GM12878 (cell line): Measurements from ENCODE around the gene SYNPR. TPM values are rescaled to one million over a fixed set of nuclear protein-coding genes. Genes with fewer than 3 reads are reported as not detected.

Experiments used
- ATAC-seq: fragments of 200-7000 bp; cut with Tn5 transposase; 3 replicates; pipeline ENCODE4 v1.9.1; 2020; ENCODE audit warnings: mild to moderate bottlenecking, moderate library complexity
- BruUV-seq: library from RNA; stranded (reverse); fragments of 400-500 nt; replicated peaks from 2 replicates; lab custom pipeline; 2021; lab: Mats Ljungman, UMichigan
- CTCF ChIA-PET: fragments of 300-600 bp; sonication (Branson Sonifier 250); formaldehyde crosslinking; extraction: SDS; loops from one replicate; lab custom pipeline; 2021; ENCODE audit warnings: inconsistent platforms; lab: Yijun Ruan, JAX
- POLR2A ChIA-PET: fragments of 350-600 bp; formaldehyde crosslinking; extraction: SDS; loops from one replicate; lab custom pipeline; 2021; ENCODE audit warnings: inconsistent platforms; lab: Charles Lee
- RAD21 ChIA-PET: fragments of 300-600 bp; sonication (Branson Sonifier 250); formaldehyde crosslinking; loops from one replicate; lab custom pipeline; 2023; ENCODE audit warnings: antibody characterized with exemption; ENCODE audit not compliant: unreplicated experiment; lab: Charles Lee
- SMC1A ChIA-PET: fragments of 300-600 bp; sonication (Branson Sonifier 250); formaldehyde crosslinking; loops from one replicate; lab custom pipeline; 2023; ENCODE audit not compliant: unreplicated experiment, uncharacterized antibody; lab: Charles Lee
- DNase-seq: peaks from one replicate; pipeline ENCODE4 v3.0.0-alpha.2; 2011; ENCODE audit warnings: low read depth, low spot score
- FAIRE-seq: peaks from 3 replicates; lab custom pipeline; 2011; peaks lifted over from hg19 to GRCh38; lab: Jason Lieb, UNC
- H2AFZ ChIP-seq: 2 replicates; pipeline ENCODE4 v1.6.0; 2011; ENCODE audit warnings: low read depth, low read length, control low read depth; ENCODE audit not compliant: control insufficient read depth
- H3K27ac ChIP-seq: 2 replicates; pipeline ENCODE4 v1.5.1; 2011; ENCODE audit warnings: control low read depth; ENCODE audit not compliant: control insufficient read depth, insufficient read depth
- H3K27me3 ChIP-seq, 2 experiments: replicated peaks in 1 of 2; 2 replicates each; pipeline versions ENCODE4 v1.6.0 to v1.6.1; 2011; ENCODE audit warnings: low read length in 1 of 2; ENCODE audit not compliant: control insufficient read depth in 2 of 2, insufficient read depth in 2 of 2
- H3K36me3 ChIP-seq, 2 experiments: 2 replicates each; pipeline ENCODE4 v1.5.1; 2011; ENCODE audit warnings: low read length in 1 of 2; ENCODE audit not compliant: control insufficient read depth in 2 of 2, insufficient read depth in 2 of 2
- H3K4me1 ChIP-seq: 2 replicates; pipeline ENCODE4 v1.6.1; 2011; ENCODE audit warnings: mild to moderate bottlenecking, low read length, moderate library complexity, mixed read lengths; ENCODE audit not compliant: control insufficient read depth, insufficient read depth
- H3K4me2 ChIP-seq: 2 replicates; pipeline ENCODE4 v1.6.0; 2011; ENCODE audit warnings: control low read depth; ENCODE audit not compliant: control insufficient read depth, insufficient read depth
- H3K4me3 ChIP-seq: fragments of 200-600 bp; sonication (generic); 2 replicates; pipeline ENCODE4 v1.5.1; 2016
- H3K79me2 ChIP-seq: 2 replicates; pipeline ENCODE4 v1.6.0; 2011; ENCODE audit warnings: low read length; ENCODE audit not compliant: control insufficient read depth, insufficient read depth
- H3K9ac ChIP-seq: 2 replicates; pipeline ENCODE4 v1.8.0; 2011; ENCODE audit warnings: low read length, control low read depth, mixed read lengths; ENCODE audit not compliant: control insufficient read depth, insufficient read depth
- H3K9me3 ChIP-seq: replicated peaks from 3 replicates; pipeline ENCODE4 v1.5.1; 2011; ENCODE audit warnings: mild to moderate bottlenecking, low read length; ENCODE audit not compliant: control insufficient read depth, insufficient read depth
- H4K20me1 ChIP-seq: 2 replicates; pipeline ENCODE4 v1.6.0; 2011; ENCODE audit not compliant: control insufficient read depth, insufficient read depth
- ASH2L ChIP-seq: fragments of 300-600, 200-600 bp; sonication (generic); IDR thresholded peaks from 2 replicates; pipeline ENCODE4 v1.6.1; 2017; ENCODE audit warnings: low read depth, mild to moderate bottlenecking, borderline replicate concordance
- EZH2 ChIP-seq: IDR thresholded peaks from 2 replicates; pipeline ENCODE4 v1.6.1; 2012; ENCODE audit warnings: low read depth, mild to moderate bottlenecking, control low read depth, inconsistent platforms, low read length, borderline replicate concordance; ENCODE audit not compliant: control insufficient read depth
- JUND ChIP-seq: IDR thresholded peaks from 2 replicates; pipeline ENCODE4 v1.6.1; 2012; ENCODE audit warnings: low read depth, mild to moderate bottlenecking, low read length, improper control_type of control experiment, moderate library complexity
- SPI1 ChIP-seq: IDR thresholded peaks from 2 replicates; pipeline ENCODE4 v1.6.1; 2011; ENCODE audit warnings: low read depth, mild to moderate bottlenecking, low read length, moderate library complexity, borderline replicate concordance; ENCODE audit not compliant: insufficient read depth
- WGBS: methylation state at CpG from one replicate; pipeline ENCODE4 v1.1.6; 2016; ENCODE audit warnings: low lambda C conversion rate; ENCODE audit not compliant: insufficient replicate concordance, insufficient coverage; ENCODE audit errors: missing lambda C conversion rate; 5-methylcytosine and 5-hydroxymethylcytosine counted together
- in situ Hi-C: fragments of 300-500 bp; cut with MboI; formaldehyde crosslinking; loops from 9 replicates; pipeline ENCODE4 v1.14.3; 2018; ENCODE audit warnings: mixed read lengths
- intact Hi-C: fragments of 100-400 bp; cut with micrococcal nuclease; formaldehyde crosslinking; loops from one replicate; pipeline ENCODE4 v1.14.2; 2022; ENCODE audit not compliant: unreplicated experiment
- polyA plus RNA-seq, 11 experiments: library from polyadenylated mRNA; depleted of rRNA in 4 of 11; unstranded in 6 of 11; stranded (reverse) in 5 of 11; fragments of >200 nt; fragmentation: Nextera tagmentation in 4 of 11; fragmentation: Illumina TruSeq in 1 of 11; extraction: Ambion mirVana in 4 of 11; extraction: Trizol in 1 of 11; gene quantifications; 1 replicate in 1 of 11; 2 replicates in 10 of 11; pipeline versions ENCODE4 v1.2.1 to v1.2.3, GENCODE V29; 2011 to 2016; ENCODE audit warnings: inconsistent platforms in 2 of 11, missing spikeins in 2 of 11, low read depth in 1 of 11
- total RNA-seq, 4 experiments: library from RNA; depleted of rRNA in 3 of 4; stranded (reverse); fragments of >200 nt in 3 of 4; fragmentation: Illumina TruSeq in 1 of 4; extraction: Trizol in 1 of 4; gene quantifications; 2 replicates each; pipeline versions ENCODE4 v1.2.1 to v1.2.3, GENCODE V29; 2013 to 2021
- TF ChIP-seq, protein P1 (sequence below): IDR thresholded peaks from 2 replicates; pipeline ENCODE4 v1.6.1; 2012; ENCODE audit warnings: low read depth, low read length, improper control_type of control experiment

The SYNPR gene
- total and polyA plus RNA-seq, 10 of the 15 experiments (the other 5 are each of a cell fraction or from before 2014, with no cell fraction given), result not detected

GRCh38 chr3:63557912-63558311 lies 279.8 kb downstream of the SYNPR start (continued):
- no peak for TF ChIP-seq ASH2L
- TF ChIP-seq SPI1, result peak; percentile 62; the same call in 1 of the 2 replicates
- TF ChIP-seq, protein P1, sequence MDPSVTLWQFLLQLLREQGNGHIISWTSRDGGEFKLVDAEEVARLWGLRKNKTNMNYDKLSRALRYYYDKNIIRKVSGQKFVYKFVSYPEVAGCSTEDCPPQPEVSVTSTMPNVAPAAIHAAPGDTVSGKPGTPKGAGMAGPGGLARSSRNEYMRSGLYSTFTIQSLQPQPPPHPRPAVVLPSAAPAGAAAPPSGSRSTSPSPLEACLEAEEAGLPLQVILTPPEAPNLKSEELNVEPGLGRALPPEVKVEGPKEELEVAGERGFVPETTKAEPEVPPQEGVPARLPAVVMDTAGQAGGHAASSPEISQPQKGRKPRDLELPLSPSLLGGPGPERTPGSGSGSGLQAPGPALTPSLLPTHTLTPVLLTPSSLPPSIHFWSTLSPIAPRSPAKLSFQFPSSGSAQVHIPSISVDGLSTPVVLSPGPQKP, result no peak

DNA sequence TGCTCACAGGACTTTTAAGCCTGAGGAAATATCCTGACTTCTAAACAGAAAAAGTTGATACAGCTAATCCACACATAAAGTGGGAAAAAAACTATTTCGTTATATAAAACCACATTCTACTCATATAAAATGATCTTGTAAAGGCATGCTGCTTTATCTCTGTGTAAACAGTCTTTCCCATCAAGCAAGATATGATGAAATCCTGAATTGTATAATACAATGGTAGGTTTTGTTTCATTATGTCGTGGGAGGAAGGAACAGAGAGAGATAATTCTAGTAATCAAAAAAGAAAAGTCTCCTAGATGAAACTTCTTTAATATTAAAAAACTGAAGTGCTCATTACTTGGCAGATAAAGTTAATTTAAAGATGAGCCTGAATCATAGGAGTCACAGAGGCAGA lies 281.8 kb downstream of the SYNPR start:
- FAIRE-seq (no peak), ATAC-seq (no peak), DNase-seq (no peak)
- 0% methylated on average over 2 of the region's 2 CpGs for WGBS
- ChIA-PET CTCF (no interaction called here), SMC1A (no interaction called here), POLR2A (no interaction called here), RAD21 (no interaction called here)
- no peaks in the 10 kb centered on the region for H3K27me3 ChIP-seq
- intact Hi-C loops, result no loop called here
- no peaks in the 10 kb centered on the region for H3K79me2 ChIP-seq
- no peak overlapping the region for H3K4me2 ChIP-seq
- no peaks in the 10 kb centered on the region for H3K4me1 ChIP-seq
- no peaks in the 10 kb centered on the region for H4K20me1 ChIP-seq
- no peak overlapping the region for H3K4me3 ChIP-seq
- H2AFZ ChIP-seq, result no peak overlapping the region
- H3K27ac ChIP-seq, result no peak overlapping the region
- no peaks in the 10 kb centered on the region for H3K9me3 ChIP-seq
- H3K9ac ChIP-seq, result no peak overlapping the region
- no peak for TF ChIP-seq JUND
- in situ Hi-C loops, result no loop called here
- H3K36me3 ChIP-seq, result no peaks in the 10 kb centered on the region
- no TSS peak for BruUV-seq

- no peaks in the 10 kb centered on the region for H3K9me3 ChIP-seq
- no peak overlapping the region for H3K27ac ChIP-seq
- in situ Hi-C loops, result no loop called here
- no TSS peak for BruUV-seq
- no peak overlapping the region for H3K9ac ChIP-seq
- POLR2A ChIA-PET, result no interaction called here
- H3K4me1 ChIP-seq, result no peaks in the 10 kb centered on the region
- CTCF ChIA-PET, result no interaction called here
- SMC1A ChIA-PET, result no interaction called here
- H3K79me2 ChIP-seq, result no peaks in the 10 kb centered on the region
- RAD21 ChIA-PET, result interaction anchor here (1.0 kb wide), 1 partner anchor 8 kb away, joined by 3 read pairs; no protein-coding TSS in a partner anchor
- intact Hi-C loops, result no loop called here
- FAIRE-seq, result no peak
- H3K4me2 ChIP-seq, result no peak overlapping the region
- no peaks in the 10 kb centered on the region for H4K20me1 ChIP-seq
- ATAC-seq, result no peak
- DNase-seq, result no peak
- H3K4me3 ChIP-seq, result no peak overlapping the region
- H3K27me3 ChIP-seq, result no peaks in the 10 kb centered on the region
- H3K36me3 ChIP-seq, result no peaks in the 10 kb centered on the region
- no peak overlapping the region for H2AFZ ChIP-seq
- WGBS, result 0% methylated on average over 1 of the region's 1 CpG
- TF ChIP-seq EZH2, result no peak
Observed at GRCh38 chr3:63561879-63562278, 283.8 kb downstream of the SYNPR start.
